Activated naive CD4-positive, alpha-beta T cell treated with anti-CD3 and anti-CD28 coated beads, Interleukin-2, amount 50 U/mL, for 24 hours (primary cell): Measurements from ENCODE around the gene TJP3.
A peak's percentile ranks its signal among the peaks of the same experiment; 100 is the strongest.

Source experiments
- H3K27ac Mint-ChIP-seq: one replicate; pipeline ENCODE4 v1.8.0; 2021; ENCODE audit warnings: mild to moderate bottlenecking, mixed read lengths
- H3K27me3 Mint-ChIP-seq: one replicate; pipeline ENCODE4 v1.8.0; 2021; ENCODE audit warnings: mixed read lengths
- H3K36me3 Mint-ChIP-seq: one replicate; pipeline ENCODE4 v1.8.0; 2021; ENCODE audit warnings: mixed read lengths
- H3K4me1 Mint-ChIP-seq: one replicate; pipeline ENCODE4 v1.8.0; 2021; ENCODE audit warnings: mixed read lengths
- H3K4me3 Mint-ChIP-seq: one replicate; pipeline ENCODE4 v1.8.0; 2021; ENCODE audit warnings: mild to moderate bottlenecking, mixed read lengths
- H3K9me3 Mint-ChIP-seq: one replicate; pipeline ENCODE4 v1.8.0; 2021; ENCODE audit warnings: mixed read lengths

The TJP3 gene

DNA sequence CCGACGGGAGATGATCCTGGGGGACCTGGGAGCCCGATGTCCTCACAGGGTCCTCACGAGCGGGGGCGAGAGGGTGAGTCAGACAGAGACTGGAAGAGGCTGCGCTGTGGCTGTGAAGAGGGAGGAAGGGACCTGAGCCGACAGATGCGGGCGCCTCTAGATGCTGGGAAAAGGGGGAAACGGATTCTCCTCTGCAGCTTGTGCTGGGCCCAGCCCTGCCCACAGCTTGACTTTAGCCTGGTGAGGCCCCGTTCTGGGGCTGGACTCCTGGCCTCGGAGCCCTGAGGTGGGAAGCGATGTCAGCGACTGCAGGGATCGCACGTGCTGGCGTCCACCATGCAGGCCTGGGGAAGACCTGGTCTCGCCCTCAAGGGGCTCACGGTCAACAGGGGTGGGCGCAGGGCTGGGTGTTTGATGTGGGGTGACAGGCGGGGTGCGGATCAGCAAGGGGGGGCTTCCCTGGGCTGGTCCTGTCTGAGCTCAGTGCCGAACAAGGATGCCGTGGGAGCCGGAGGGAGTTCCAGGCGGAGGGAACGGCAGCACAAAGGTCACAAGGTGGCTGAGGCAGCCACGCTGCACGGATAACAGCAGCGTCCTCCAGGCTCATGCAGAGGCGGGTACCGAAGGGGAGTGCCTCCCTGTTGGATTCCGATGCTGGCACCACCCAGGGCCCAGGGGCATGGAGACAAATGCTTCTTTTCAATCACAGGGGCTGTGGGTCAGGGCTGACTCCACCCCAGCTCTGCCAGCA is 39.7 kb upstream of the TJP3 start:
- Mint-ChIP-seq H3K4me1 (peaks cover 26% of the 10 kb centered on the region), H3K9me3 (no peaks in the 10 kb centered on the region), H3K36me3 (no peaks in the 10 kb centered on the region), H3K4me3 (no peak overlapping the region), H3K27me3 (no peaks in the 10 kb centered on the region), H3K27ac (no peak overlapping the region)

DNA sequence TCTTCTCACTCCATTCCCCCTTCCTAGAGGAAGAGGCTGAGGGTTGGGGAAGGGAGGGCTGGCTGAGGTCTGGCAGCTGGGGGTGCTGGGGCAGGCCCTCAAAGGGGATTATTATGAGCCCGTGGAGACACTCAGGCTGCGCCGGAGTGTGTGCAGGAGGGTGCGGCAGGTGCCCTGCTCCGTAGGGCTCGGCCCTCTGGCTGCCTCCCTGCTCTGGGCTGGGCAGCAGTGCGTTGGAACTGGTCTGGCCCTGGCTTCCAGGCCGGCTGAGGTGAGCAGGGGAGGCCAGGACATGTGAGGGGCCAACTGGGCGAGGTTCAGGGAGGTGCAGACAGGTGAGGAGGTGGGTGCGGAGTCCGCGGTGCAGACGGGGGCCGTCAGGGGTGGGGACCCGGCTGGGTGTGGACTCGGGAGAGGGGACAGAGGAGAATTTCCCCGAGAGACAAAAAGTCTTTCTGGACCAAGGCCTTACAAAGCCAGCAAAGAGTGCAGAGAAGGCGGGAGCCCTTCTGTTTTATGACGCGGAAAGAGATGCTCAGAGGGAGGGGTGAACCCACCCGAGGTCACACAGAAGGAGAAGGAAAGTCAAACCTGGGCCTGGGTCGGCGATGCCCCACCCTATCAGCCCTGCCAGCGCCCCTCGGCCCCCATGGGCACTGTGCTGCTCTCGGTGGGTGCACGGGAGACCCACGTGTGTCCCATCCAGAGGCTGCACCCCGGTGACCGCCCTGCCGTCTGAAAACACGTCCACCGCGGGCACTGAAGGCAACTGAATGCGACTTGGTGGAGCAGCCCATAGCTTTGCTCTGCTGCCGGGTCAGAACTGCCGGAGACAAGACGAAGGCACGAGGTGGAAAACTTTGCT is 38.9 kb upstream of the TJP3 start:
- Mint-ChIP-seq H3K4me3 (no peak overlapping the region), H3K4me1 (peaks cover 26% of the 10 kb centered on the region), H3K27ac (peak overlapping the region; percentile 51), H3K36me3 (no peaks in the 10 kb centered on the region), H3K9me3 (no peaks in the 10 kb centered on the region), H3K27me3 (no peaks in the 10 kb centered on the region)

- H3K4me1 Mint-ChIP-seq = peaks cover 30% of the 10 kb centered on the region
- H3K4me3 Mint-ChIP-seq = no peak overlapping the region
- no peaks in the 10 kb centered on the region for H3K27me3 Mint-ChIP-seq
- no peak overlapping the region for H3K27ac Mint-ChIP-seq
- peaks cover 3% of the 10 kb centered on the region for H3K36me3 Mint-ChIP-seq
- no peaks in the 10 kb centered on the region for H3K9me3 Mint-ChIP-seq
Observed at GRCh38 chr19:3669947-3670795, 38.0 kb upstream of the TJP3 start.

- H3K36me3 Mint-ChIP-seq = peaks cover 3% of the 10 kb centered on the region
- H3K4me1 Mint-ChIP-seq = peaks cover 29% of the 10 kb centered on the region
- no peaks in the 10 kb centered on the region for H3K9me3 Mint-ChIP-seq
- H3K27me3 Mint-ChIP-seq = no peaks in the 10 kb centered on the region
- peak overlapping the region; percentile 51 for H3K27ac Mint-ChIP-seq
- H3K4me3 Mint-ChIP-seq = no peak overlapping the region
Observed at GRCh38 chr19:3670796-3671679, 37.1 kb upstream of the TJP3 start.

- Mint-ChIP-seq H3K9me3 (no peaks in the 10 kb centered on the region), H3K36me3 (peaks cover 3% of the 10 kb centered on the region), H3K27me3 (no peaks in the 10 kb centered on the region), H3K4me3 (no peak overlapping the region), H3K4me1 (peaks cover 28% of the 10 kb centered on the region), H3K27ac (peak overlapping the region; percentile 8)
Observed at GRCh38 chr19:3671680-3672574, 36.3 kb upstream of the TJP3 start.

DNA sequence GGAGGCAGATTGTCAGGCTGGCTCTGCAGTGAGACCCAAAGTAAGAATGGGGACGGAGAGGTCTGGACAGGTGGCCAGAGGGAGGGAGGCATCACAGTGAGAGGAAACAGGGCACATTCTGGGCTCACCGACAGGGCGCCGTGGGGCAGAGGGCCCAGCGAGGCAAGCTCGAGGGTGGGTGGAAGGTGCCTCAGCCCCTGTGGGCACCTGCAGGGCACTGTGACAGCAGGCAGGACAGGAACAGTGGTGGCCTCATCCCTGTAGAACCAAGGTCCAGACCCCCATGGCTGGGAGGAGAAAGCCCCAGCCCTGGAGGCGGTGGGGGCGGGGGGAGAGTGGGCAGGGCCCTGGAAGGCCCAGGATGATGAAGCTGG is 35.6 kb upstream of the TJP3 start:
- Mint-ChIP-seq H3K36me3 (peaks cover 3% of the 10 kb centered on the region), H3K27ac (no peak overlapping the region), H3K27me3 (no peaks in the 10 kb centered on the region), H3K9me3 (no peaks in the 10 kb centered on the region), H3K4me3 (no peak overlapping the region), H3K4me1 (peaks cover 29% of the 10 kb centered on the region)

DNA sequence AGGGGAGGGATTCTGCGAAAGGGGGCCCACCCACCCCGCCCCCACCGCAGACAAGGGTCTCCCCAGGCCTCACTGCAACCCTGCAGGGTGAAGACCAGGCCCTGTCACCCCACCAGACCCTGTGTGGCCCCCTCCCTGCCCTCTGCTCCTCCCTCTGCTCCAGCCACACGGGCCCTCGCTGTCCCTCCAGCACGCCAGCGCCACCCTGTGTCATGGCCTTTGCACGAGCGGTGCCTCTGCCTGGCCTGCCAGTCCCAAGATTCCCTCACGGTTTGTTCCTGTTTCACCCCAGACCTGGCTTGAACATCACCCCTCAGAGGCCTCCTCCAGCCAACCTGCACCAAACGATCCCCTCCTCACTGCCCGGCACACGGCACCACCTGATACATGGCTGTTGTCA is 35.2 kb upstream of the TJP3 start:
- Mint-ChIP-seq H3K36me3 (peaks cover 3% of the 10 kb centered on the region), H3K9me3 (no peaks in the 10 kb centered on the region), H3K27me3 (no peaks in the 10 kb centered on the region), H3K4me1 (peaks cover 30% of the 10 kb centered on the region), H3K4me3 (no peak overlapping the region), H3K27ac (no peak overlapping the region)

DNA sequence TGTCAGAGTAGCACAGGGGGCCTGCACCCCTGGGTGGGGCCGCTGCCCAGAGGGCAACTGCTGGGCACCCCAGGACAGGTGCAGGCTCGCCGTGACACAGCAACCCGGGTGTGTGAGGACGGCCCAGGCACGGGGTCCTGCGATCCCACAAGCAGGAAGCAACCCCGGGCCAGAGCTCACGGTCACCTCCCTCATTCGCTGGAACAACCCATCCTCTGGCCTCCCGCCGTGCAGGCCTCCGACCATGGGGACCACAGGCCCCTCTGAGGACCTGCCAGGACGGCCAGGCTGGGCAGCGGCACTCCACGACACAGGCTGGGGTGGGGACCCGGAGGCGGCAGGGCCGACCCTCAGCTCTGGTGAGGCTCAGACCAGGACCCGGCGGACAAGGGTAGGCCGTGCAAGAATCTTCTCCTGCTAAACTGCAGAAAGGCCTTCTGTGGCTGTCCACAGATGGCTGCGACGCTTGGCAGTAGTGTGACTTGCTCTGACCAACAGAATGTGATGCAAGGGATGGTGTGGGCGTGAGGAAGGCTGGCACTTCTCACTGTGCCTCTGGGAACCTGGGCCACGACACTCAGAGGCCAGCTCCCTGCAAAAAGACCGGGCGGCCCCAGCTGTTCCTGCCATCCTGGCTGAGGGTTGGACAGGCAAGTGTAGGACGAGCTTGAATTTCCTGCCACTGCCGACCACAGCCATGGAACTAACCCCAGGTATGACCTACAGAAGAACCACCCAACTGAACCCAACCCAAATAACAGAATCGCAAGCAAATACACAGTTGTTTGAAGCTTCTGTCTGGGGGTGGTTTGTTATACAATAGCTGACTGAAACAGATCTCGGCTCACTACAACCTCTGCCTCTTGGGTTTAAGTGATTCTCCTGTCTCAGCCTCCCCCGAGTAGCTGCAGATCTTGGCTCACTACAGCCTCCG is 34.4 kb upstream of the TJP3 start:
- Mint-ChIP-seq H3K36me3 (peaks cover 3% of the 10 kb centered on the region), H3K4me3 (no peak overlapping the region), H3K27ac (no peak overlapping the region), H3K4me1 (peaks cover 30% of the 10 kb centered on the region), H3K9me3 (no peaks in the 10 kb centered on the region), H3K27me3 (no peaks in the 10 kb centered on the region)

DNA sequence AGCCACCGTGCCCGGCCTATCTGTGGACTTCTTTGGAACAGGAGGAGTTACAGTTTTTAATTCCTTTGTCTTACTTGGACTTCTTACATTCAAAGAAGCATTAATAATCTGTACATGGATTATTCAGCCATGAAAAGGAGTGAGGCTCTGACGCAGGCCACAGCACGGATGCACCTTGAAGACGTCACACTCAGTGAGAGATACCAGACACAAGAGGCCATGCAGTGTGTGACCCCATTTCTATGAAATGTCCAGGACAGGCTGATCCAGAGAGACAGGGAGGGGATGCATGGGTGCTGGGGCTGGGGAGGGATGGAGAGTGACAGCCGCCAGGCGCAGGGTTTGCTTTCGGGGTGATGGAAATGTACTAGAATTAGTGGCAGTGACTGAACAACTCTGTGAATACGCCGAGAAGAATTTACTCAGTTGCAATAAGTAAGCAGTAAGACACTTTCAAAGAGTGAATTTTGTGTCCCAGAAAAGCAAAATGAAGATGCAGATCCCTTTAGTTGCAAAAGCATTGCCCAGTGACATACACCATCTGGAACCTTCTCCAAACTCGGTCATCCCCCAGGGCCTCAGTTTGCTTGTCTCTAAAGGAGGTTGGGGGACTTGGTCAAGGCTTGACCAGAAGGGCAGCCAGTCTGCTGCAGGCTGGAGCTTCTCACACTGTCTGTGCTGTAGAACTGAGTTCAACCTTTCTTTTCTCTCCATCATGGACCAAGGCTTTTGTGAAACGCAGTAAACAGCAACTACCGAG is 33.2 kb upstream of the TJP3 start:
- H3K9me3 Mint-ChIP-seq = no peaks in the 10 kb centered on the region
- no peak overlapping the region for H3K4me3 Mint-ChIP-seq
- peaks cover 30% of the 10 kb centered on the region for H3K4me1 Mint-ChIP-seq
- H3K36me3 Mint-ChIP-seq = peaks cover 3% of the 10 kb centered on the region
- no peak overlapping the region for H3K27ac Mint-ChIP-seq
- H3K27me3 Mint-ChIP-seq = no peaks in the 10 kb centered on the region

GRCh38 chr19:3678188-3678587 is 30.0 kb upstream of the TJP3 start:
- no peak overlapping the region for H3K4me3 Mint-ChIP-seq
- H3K27me3 Mint-ChIP-seq = no peaks in the 10 kb centered on the region
- H3K36me3 Mint-ChIP-seq = peaks cover 3% of the 10 kb centered on the region
- H3K27ac Mint-ChIP-seq = no peak overlapping the region
- H3K4me1 Mint-ChIP-seq = peaks cover 16% of the 10 kb centered on the region
- H3K9me3 Mint-ChIP-seq = no peaks in the 10 kb centered on the region

DNA sequence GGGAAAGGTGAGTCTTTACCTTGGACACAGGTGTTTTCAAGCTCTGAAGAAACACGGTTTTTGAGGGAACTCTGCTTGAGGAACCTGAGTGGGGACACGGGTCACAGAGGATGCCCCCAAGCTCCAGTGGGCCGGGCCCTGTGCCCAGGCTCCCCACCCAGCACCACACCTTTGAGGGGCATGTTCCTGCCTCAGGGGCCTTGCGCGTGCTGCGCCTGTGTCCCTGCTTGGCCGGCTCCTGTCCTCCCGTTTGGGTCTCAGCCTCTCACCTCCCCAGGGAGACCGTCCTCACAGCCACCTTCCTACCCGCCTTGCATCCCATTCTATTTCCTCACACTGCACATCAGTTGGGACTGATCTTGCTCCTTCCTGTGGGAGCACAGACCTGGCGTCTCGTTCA is 29.0 kb upstream of the TJP3 start:
- Mint-ChIP-seq H3K4me3 (no peak overlapping the region), H3K27ac (no peak overlapping the region), H3K9me3 (no peaks in the 10 kb centered on the region), H3K36me3 (peaks cover 4% of the 10 kb centered on the region), H3K4me1 (peaks cover 16% of the 10 kb centered on the region), H3K27me3 (no peaks in the 10 kb centered on the region)

- H3K4me1 Mint-ChIP-seq = peaks cover 15% of the 10 kb centered on the region
- H3K27me3 Mint-ChIP-seq = no peaks in the 10 kb centered on the region
- H3K27ac Mint-ChIP-seq = no peak overlapping the region
- H3K9me3 Mint-ChIP-seq = no peaks in the 10 kb centered on the region
- no peak overlapping the region for H3K4me3 Mint-ChIP-seq
- peaks cover 5% of the 10 kb centered on the region for H3K36me3 Mint-ChIP-seq
Observed at GRCh38 chr19:3679581-3679980, 28.6 kb upstream of the TJP3 start.

GRCh38 chr19:3680939-3681338 is 27.2 kb upstream of the TJP3 start:
- H3K4me3 Mint-ChIP-seq = no peak overlapping the region
- H3K4me1 Mint-ChIP-seq = peaks cover 12% of the 10 kb centered on the region

More at GRCh38 chr19:3680939-3681338, 27.2 kb upstream of the TJP3 start:
- Mint-ChIP-seq H3K36me3 (peaks cover 2% of the 10 kb centered on the region), H3K9me3 (no peaks in the 10 kb centered on the region), H3K27ac (no peak overlapping the region), H3K27me3 (no peaks in the 10 kb centered on the region)
